ENCODE data around the gene TP73. TPM values are rescaled to one million over a fixed set of nuclear protein-coding genes. Genes with fewer than 3 reads are reported as not detected.
A peak's percentile ranks its signal among the peaks of the same experiment; 100 is the strongest.

The TP73 gene
- total and polyA plus RNA-seq, 2 donors (not counting 1 experiment from before 2014, with no cell fraction given): 1.2 to 2.4 TPM

- Histone ChIP-seq H2AFZ (ENCODE audit: insufficient read depth, low read depth, low read length, poor library complexity, severe bottlenecking) (peak within 1 kb of the TSS; percentile 85), H4K20me1 (ENCODE audit: control insufficient read depth, insufficient read depth, low read length, poor library complexity, severe bottlenecking) (no peaks in the 10 kb centered on the region), H3K4me1 (ENCODE audit: control insufficient read depth in 2 of 2, insufficient read depth in 2 of 2, low read length in 2 of 2) (peaks cover 19 to 33% of the 10 kb centered on the region in 2 donors), H3K36me3 (replicated peaks in 1 of 2; ENCODE audit: control extremely low read depth in 1 of 2, control insufficient read depth in 1 of 2, extremely low read depth in 1 of 2, insufficient read depth in 2 of 2, low read length in 1 of 2) (no peaks in the 10 kb centered on the region), H3K4me3 (ENCODE audit: control extremely low read depth in 1 of 5, extremely low read depth in 1 of 5, insufficient read depth in 1 of 5, low read depth in 2 of 5, low read length in 4 of 5) (peak within 1 kb of the TSS in 4 of 5 experiments; percentile 53 to 75 (median 68)), H3K9ac (ENCODE audit: low read length) (peak within 1 kb of the TSS; percentile 74), H3K27me3 (replicated peaks in 1 of 4; ENCODE audit: control extremely low read depth in 1 of 4, control insufficient read depth in 3 of 4, insufficient read depth in 4 of 4, low read length in 3 of 4) (no peaks in the 10 kb centered on the region), H3K79me2 (ENCODE audit: control insufficient read depth, insufficient read depth, low read length) (no peaks in the 10 kb centered on the region), H3K9me3 (ENCODE audit: control extremely low read depth in 1 of 3, control insufficient read depth in 2 of 3, insufficient read depth in 1 of 3, low read length in 2 of 3) (no peaks in the 10 kb centered on the region), H3K27ac (ENCODE audit: low read length in 2 of 2) (peak within 1 kb of the TSS; percentile 33 to 55), H3K4me2 (replicated peaks; ENCODE audit: low read depth, low read length, poor library complexity, severe bottlenecking) (peak within 1 kb of the TSS; percentile 97)
- no peak for DNase-seq
- 11% methylated on average over 54 of the region's 55 CpGs for WGBS (ENCODE audit: insufficient coverage)
- peaks cover 23% of the 10 kb centered on the region for H3K4me1 Mint-ChIP-seq
- H3K27me3 Mint-ChIP-seq: no peaks in the 10 kb centered on the region
- intact Hi-C loops (cut with micrococcal nuclease): loop anchor here (1.0 to 2.0 kb wide), 5 partner anchors 23 to 242 kb away; partner anchors contain the start of genes CEP104, DFFB and LRRC47
- CTCF ChIA-PET: no interaction called here
- H3K27ac Mint-ChIP-seq: peak within 1 kb of the TSS; percentile 56
- H3K4me3 Mint-ChIP-seq: peak within 1 kb of the TSS; percentile 84
- no peaks in the 10 kb centered on the region for H3K9me3 Mint-ChIP-seq (ENCODE audit: insufficient read depth)
- POLR2A ChIA-PET: interaction anchor here (1.4 kb wide), 1 partner anchor 23 kb away, joined by 5 read pairs; the partner anchor contains the start of gene LRRC47
- TF ChIP-seq EZH2 (IDR thresholded peaks at IDR 0.05; ENCODE audit: borderline replicate concordance, insufficient read depth, low read depth, low read length, poor library complexity, severe bottlenecking): no peak
- TF ChIP-seq, protein P1, sequence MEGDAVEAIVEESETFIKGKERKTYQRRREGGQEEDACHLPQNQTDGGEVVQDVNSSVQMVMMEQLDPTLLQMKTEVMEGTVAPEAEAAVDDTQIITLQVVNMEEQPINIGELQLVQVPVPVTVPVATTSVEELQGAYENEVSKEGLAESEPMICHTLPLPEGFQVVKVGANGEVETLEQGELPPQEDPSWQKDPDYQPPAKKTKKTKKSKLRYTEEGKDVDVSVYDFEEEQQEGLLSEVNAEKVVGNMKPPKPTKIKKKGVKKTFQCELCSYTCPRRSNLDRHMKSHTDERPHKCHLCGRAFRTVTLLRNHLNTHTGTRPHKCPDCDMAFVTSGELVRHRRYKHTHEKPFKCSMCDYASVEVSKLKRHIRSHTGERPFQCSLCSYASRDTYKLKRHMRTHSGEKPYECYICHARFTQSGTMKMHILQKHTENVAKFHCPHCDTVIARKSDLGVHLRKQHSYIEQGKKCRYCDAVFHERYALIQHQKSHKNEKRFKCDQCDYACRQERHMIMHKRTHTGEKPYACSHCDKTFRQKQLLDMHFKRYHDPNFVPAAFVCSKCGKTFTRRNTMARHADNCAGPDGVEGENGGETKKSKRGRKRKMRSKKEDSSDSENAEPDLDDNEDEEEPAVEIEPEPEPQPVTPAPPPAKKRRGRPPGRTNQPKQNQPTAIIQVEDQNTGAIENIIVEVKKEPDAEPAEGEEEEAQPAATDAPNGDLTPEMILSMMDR (IDR thresholded peaks at IDR 0.05): no peak
- no peak for ATAC-seq (ENCODE audit: low read depth)
Measured at GRCh38 chr1:3772715-3773571, 120.6 kb downstream of the TP73 start, which contains the start of gene SMIM1. Gene SMIM1, plus strand, starts transcription at chr1:3772749. Its CDS starts 2,625 bp downstream, at chr1:3775374.

All from B cell (primary cell).